GM12864 (cell line): ENCODE results near the gene ZSCAN12.
"Not testable (repeated sequence)": the region's sequence is repeated elsewhere in the genome, so short reads cannot be mapped to it uniquely, and the experiment has no call there.

Experiments used
- DNase-seq: peaks from one replicate; pipeline ENCODE4 v3.0.0-alpha.2; 2011; ENCODE audit warnings: low read depth
- H3K4me3 ChIP-seq: 2 replicates; pipeline ENCODE4 v1.5.1; 2011; ENCODE audit warnings: mild to moderate bottlenecking, low read depth, low read length, control low read depth
- CTCF ChIP-seq: IDR thresholded peaks from 2 replicates; pipeline ENCODE4 v1.5.1; 2011; ENCODE audit warnings: low read depth, mild to moderate bottlenecking, moderate library complexity, low read length, control low read depth, inconsistent platforms; ENCODE audit errors: missing control alignments

The ZSCAN12 gene

GRCh38 chr6:28377879-28378278 lies 21.7 kb downstream of the ZSCAN12 start:
- no peak for TF ChIP-seq CTCF
- no peak overlapping the region for H3K4me3 ChIP-seq

GRCh38 chr6:28373925-28374324 lies 25.6 kb downstream of the ZSCAN12 start:
- no peak for TF ChIP-seq CTCF
- no peak for DNase-seq
- no peak overlapping the region for H3K4me3 ChIP-seq

More at GRCh38 chr6:28377879-28378278, 21.7 kb downstream of the ZSCAN12 start:
- DNase-seq, result no peak

GRCh38 chr6:28371706-28372451 lies 27.7 kb downstream of the ZSCAN12 start:
- TF ChIP-seq CTCF, result no peak
- DNase-seq, result no peak
- no peak overlapping the region for H3K4me3 ChIP-seq

GRCh38 chr6:28371280-28371679 lies 28.3 kb downstream of the ZSCAN12 start:
- DNase-seq, result no peak
- H3K4me3 ChIP-seq, result no peak overlapping the region
- no peak for TF ChIP-seq CTCF

- DNase-seq, result no peak
- no peak overlapping the region for H3K4me3 ChIP-seq
- no peak for TF ChIP-seq CTCF
Measured at GRCh38 chr6:28370440-28370839, 29.1 kb downstream of the ZSCAN12 start.

GRCh38 chr6:28369463-28369862 lies 30.1 kb downstream of the ZSCAN12 start:
- no peak overlapping the region for H3K4me3 ChIP-seq
- TF ChIP-seq CTCF, result no peak
- no peak for DNase-seq

GRCh38 chr6:28368522-28368921 lies 31.0 kb downstream of the ZSCAN12 start:
- DNase-seq, result peak; percentile 57
- no peak for TF ChIP-seq CTCF
- no peak overlapping the region for H3K4me3 ChIP-seq

- not testable (repeated sequence) for DNase-seq
Measured at GRCh38 chr6:28365590-28365989, 34.0 kb downstream of the ZSCAN12 start.

More at GRCh38 chr6:28365590-28365989, 34.0 kb downstream of the ZSCAN12 start:
- not testable (repeated sequence) for H3K4me3 ChIP-seq
